Measurements from ENCODE around the gene RNF123.

Gene RNF123

GRCh38 chr3:49719214-49719884 lies 30.0 kb downstream of the RNF123 start, which contains the start of gene AMIGO3:
TSS of gene AMIGO3 (minus strand) at chr3:49719684. CDS start at chr3:49719465, 219 bp downstream.
- peak; percentile 97 for DNase-seq (ENCODE audit: low spot score)
- TF ChIP-seq, protein P1, sequence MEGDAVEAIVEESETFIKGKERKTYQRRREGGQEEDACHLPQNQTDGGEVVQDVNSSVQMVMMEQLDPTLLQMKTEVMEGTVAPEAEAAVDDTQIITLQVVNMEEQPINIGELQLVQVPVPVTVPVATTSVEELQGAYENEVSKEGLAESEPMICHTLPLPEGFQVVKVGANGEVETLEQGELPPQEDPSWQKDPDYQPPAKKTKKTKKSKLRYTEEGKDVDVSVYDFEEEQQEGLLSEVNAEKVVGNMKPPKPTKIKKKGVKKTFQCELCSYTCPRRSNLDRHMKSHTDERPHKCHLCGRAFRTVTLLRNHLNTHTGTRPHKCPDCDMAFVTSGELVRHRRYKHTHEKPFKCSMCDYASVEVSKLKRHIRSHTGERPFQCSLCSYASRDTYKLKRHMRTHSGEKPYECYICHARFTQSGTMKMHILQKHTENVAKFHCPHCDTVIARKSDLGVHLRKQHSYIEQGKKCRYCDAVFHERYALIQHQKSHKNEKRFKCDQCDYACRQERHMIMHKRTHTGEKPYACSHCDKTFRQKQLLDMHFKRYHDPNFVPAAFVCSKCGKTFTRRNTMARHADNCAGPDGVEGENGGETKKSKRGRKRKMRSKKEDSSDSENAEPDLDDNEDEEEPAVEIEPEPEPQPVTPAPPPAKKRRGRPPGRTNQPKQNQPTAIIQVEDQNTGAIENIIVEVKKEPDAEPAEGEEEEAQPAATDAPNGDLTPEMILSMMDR (IDR thresholded peaks at IDR 0.05; ENCODE audit: extremely low read depth, missing control alignments), result peak; percentile 21

- TF ChIP-seq, protein P1 (IDR thresholded peaks at IDR 0.05; ENCODE audit: extremely low read depth, missing control alignments), result no peak
- no peak for DNase-seq (ENCODE audit: low spot score)
Observed at GRCh38 chr3:49720855-49721595, 31.7 kb downstream of the RNF123 start.

- no peak for DNase-seq (ENCODE audit: low spot score)
- TF ChIP-seq, protein P1 (IDR thresholded peaks at IDR 0.05; ENCODE audit: extremely low read depth, missing control alignments), result no peak
Observed at GRCh38 chr3:49721596-49721895, 32.2 kb downstream of the RNF123 start.

GRCh38 chr3:49721896-49722781 lies 32.8 kb downstream of the RNF123 start:
- peak; percentile 6 for DNase-seq (ENCODE audit: low spot score)
- TF ChIP-seq, protein P1 (IDR thresholded peaks at IDR 0.05; ENCODE audit: extremely low read depth, missing control alignments), result no peak

- DNase-seq (ENCODE audit: low spot score), result peak; percentile 18
- TF ChIP-seq, protein P1 (IDR thresholded peaks at IDR 0.05; ENCODE audit: extremely low read depth, missing control alignments), result no peak
Observed at GRCh38 chr3:49722896-49723295, 33.5 kb downstream of the RNF123 start.

- peak; percentile 70 for DNase-seq (ENCODE audit: low spot score)
- TF ChIP-seq, protein P1 (IDR thresholded peaks at IDR 0.05; ENCODE audit: extremely low read depth, missing control alignments), result no peak
Observed at GRCh38 chr3:49723296-49723627, 33.9 kb downstream of the RNF123 start.

All from GM20000 (cell line).